A549 (cell line): ENCODE data around the gene TAF1D.

Experiments used
- MYC ChIP-seq: IDR thresholded peaks from 2 replicates; pipeline ENCODE4 v1.6.1; 2012; ENCODE audit warnings: mild to moderate bottlenecking, inconsistent platforms, low read length, improper control_type of control experiment, borderline replicate concordance
- RFX5 ChIP-seq: fragments of 450-650 bp; IDR thresholded peaks from 2 replicates; pipeline ENCODE4 v1.7.1; 2014; ENCODE audit warnings: antibody characterized with exemption, mild to moderate bottlenecking, moderate library complexity
- SMC3 ChIP-seq: fragments of >200 bp; sonication (Bioruptor Twin); formaldehyde crosslinking; IDR thresholded peaks from 3 replicates; pipeline ENCODE4 v1.6.1; 2018; ENCODE audit warnings: inconsistent platforms
- TF ChIP-seq, protein P1 (sequence below): fragments of 450-650 bp; IDR thresholded peaks from 2 replicates; pipeline ENCODE4 v1.6.1; 2014; ENCODE audit warnings: antibody characterized with exemption
- TF ChIP-seq, protein P2 (sequence below): IDR thresholded peaks from 2 replicates; pipeline ENCODE4 v1.6.1; 2012
- TF ChIP-seq, protein P3 (sequence below): fragments of >200 bp; sonication (Bioruptor Twin); formaldehyde crosslinking; IDR thresholded peaks from 3 replicates; pipeline ENCODE4 v1.5.1; 2016

DNA sequence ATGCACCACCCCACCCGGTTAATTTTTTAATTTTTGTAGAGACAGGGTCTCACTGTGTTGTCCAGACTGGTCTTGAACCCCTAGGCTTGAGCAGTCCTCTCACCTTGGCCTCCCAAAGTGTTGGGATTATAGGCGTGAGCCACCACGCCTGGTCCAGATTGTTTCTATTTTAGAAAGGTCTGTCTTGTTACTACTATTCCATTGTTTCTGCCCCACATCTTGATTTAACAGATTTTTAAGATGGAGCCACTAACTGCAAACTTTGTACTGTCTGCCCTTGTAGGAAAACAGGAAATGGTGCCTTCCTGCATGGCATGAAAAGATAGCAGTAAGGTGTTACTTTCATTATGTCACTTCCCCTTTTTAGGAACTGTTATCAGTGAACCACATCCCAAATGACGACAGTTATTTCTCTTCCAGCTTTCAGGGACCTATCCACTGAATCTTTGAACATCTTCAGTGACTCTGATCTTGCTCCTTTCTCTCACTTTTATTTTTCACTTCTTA, 23.2 kb downstream of the TAF1D start:
- TF ChIP-seq, protein P1, sequence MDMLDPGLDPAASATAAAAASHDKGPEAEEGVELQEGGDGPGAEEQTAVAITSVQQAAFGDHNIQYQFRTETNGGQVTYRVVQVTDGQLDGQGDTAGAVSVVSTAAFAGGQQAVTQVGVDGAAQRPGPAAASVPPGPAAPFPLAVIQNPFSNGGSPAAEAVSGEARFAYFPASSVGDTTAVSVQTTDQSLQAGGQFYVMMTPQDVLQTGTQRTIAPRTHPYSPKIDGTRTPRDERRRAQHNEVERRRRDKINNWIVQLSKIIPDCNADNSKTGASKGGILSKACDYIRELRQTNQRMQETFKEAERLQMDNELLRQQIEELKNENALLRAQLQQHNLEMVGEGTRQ, result no peak
- TF ChIP-seq, protein P2, sequence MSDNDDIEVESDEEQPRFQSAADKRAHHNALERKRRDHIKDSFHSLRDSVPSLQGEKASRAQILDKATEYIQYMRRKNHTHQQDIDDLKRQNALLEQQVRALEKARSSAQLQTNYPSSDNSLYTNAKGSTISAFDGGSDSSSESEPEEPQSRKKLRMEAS, result no peak
- TF ChIP-seq MYC, result no peak
- TF ChIP-seq, protein P3, sequence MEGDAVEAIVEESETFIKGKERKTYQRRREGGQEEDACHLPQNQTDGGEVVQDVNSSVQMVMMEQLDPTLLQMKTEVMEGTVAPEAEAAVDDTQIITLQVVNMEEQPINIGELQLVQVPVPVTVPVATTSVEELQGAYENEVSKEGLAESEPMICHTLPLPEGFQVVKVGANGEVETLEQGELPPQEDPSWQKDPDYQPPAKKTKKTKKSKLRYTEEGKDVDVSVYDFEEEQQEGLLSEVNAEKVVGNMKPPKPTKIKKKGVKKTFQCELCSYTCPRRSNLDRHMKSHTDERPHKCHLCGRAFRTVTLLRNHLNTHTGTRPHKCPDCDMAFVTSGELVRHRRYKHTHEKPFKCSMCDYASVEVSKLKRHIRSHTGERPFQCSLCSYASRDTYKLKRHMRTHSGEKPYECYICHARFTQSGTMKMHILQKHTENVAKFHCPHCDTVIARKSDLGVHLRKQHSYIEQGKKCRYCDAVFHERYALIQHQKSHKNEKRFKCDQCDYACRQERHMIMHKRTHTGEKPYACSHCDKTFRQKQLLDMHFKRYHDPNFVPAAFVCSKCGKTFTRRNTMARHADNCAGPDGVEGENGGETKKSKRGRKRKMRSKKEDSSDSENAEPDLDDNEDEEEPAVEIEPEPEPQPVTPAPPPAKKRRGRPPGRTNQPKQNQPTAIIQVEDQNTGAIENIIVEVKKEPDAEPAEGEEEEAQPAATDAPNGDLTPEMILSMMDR, result no peak
- no peak for TF ChIP-seq RFX5
- TF ChIP-seq SMC3, result no peak
